Effector CD4-positive, alpha-beta T cell (primary cell): ENCODE results near the gene MSN.
A peak's percentile ranks its signal among the peaks of the same experiment; 100 is the strongest.
"Not testable (repeated sequence)": the region's sequence is repeated elsewhere in the genome, so short reads cannot be mapped to it uniquely, and the experiment has no call there.

Experiments used
- DNase-seq: peaks from one replicate; pipeline ENCODE4 v3.0.0-alpha.2; 2020
- total RNA-seq: gene quantifications from one replicate; lab custom pipeline; 2026; lab: John Stamatoyannopoulos, UW

Gene MSN
- 487 reads per million, percentile 98 among the genes with 10 or more reads in this experiment for total RNA-seq

DNA sequence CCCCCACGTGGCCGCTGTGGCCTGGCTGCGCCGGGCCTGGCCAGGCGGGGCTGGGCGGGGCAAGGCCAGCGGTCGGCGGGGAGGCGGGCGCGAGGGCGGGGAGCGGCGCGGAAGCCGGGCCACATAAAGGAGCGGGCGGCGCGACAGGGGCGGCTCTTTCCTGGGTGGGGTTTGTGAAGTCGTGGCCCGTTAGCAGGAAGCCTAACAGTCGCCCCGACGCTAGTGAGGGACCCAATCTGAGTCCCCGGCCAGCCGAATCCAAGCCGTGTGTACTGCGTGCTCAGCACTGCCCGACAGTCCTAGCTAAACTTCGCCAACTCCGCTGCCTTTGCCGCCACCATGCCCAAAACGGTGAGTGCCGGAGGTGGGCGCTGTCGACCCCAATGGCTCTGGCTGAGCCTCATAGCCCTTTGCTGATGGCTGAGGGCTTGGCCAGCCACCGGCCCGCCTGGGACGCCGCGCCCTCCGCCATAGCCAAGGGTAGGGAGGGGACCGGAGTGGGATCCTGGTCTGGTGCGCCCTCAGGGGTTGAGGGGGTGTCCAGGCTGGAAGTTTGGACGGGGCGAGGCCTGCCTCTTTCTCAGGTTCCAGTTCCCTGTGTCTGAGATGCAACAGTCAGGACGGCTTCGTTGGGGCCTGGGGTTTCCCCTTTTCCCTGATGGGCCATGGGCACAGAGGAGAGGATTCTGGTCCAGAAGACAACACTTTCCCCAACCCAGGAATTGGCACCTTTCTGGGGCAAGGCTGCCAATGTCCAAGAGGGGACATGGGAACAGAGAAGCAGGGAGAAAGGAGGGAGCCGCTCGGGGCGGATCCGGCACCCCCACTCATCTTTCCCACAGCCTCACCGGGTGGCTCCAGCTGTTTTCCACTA is at the start of gene MSN:
MSN (plus strand) TSS at position 152 of the 874 bp plus-strand sequence; CDS start at position 340, 188 bp downstream.
- DNase-seq = peak; percentile 61

DNA sequence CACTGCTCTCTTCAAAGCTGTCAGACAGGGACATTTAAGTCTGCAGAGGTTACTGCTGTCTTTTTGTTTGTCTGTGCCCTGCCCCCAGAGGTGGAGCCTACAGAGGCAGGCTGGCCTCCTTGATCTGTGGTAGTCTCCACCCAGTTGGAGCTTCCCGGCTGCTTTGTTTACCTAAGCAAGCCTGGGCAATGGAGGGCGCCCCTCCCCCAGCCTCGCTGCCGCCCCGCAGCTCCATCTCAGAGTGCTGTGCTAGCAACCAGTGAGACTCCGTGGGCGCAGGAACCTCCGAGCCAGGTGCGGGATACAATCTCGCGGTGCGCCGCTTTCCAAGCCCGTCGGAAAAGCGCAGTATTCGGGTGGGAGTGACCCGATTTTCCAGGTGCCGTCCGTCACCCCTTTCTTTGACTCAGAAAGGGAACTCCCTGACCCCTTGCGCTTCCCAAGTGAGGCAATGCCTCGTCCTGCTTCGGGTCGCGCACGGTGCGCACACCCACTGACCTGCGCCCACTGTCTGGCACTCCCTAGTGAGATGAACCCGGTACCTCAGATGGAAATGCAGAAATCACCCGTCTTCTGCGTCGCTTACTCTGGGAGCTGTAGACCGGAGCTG is 47.3 kb upstream of the MSN start:
- not testable (repeated sequence) for DNase-seq

DNA sequence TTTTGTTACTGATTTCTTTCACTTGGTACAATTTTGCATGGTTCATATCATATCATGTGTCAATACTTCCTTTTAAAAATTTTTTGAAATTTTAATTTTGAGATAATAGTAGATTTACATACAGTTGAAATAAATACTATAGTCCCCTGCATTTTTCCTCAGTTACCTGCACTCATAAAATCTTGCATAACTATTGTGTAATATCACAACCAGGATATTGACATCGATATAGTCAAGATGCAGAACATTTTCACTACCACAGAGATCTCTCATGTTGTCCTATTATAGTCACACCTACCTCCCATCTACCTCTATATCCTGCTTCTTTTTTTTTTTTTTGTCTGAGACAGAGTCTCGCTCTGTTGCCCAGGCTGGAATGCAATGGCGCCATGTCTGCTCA is 36.7 kb upstream of the MSN start:
- no peak for DNase-seq

DNA sequence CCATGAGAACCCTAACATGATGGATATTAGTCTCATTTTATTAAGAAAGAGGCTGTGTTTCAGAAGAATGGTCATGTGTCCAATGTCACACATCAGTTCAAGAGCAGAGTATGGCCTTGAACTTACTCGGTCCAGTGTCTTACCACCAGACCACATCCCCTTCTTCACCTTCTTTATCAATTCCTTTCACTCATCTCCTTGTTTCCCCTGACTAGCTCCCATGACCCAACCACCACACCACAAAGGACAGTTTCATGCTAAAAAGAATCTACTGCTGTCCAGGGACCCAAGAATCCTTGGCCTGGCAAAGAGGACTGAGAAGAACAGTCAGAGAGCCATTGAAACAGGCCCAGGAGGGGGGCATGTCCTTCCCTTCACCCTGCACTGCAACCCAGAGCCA is 33.6 kb upstream of the MSN start:
- DNase-seq = no peak

DNA sequence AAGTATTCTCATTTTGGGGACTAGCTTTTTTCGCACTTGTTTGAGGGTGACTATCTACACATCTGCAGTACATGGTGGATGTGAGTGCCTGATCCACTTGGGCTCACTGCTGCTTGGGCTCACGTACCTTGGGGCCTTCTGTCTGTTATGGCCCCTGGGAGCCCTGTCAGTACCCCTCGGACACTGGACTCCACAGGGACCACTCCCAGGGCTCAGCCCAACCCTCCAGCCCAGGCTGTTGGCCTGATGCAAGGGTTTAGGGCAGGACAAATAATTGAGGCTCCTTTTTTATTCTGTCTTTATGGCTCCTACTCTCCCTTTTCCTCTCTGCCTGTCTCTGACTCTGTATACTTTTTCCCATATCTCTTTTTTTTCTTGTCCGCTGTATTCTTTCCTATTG is 32.7 kb upstream of the MSN start:
- DNase-seq = no peak

DNA sequence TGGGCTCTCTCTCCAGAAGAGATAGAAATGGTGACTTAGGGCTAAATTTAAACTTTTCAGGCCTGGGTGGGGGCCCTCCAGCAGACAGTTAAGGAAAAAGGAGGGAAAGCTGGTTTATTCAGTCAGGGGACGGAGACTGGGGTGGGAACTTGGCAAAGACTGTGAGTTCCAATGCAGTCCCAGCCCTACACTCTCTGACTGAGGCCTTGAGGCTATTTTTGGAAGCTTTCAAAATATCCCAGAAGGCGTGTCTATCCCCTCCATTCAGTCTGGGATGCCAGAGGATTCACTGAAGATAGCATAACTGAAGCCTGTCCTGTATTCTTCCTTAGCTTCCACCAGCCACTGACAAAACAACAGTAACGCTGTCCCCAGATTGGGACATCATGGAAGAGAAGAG is 32.1 kb upstream of the MSN start:
- no peak for DNase-seq

DNA sequence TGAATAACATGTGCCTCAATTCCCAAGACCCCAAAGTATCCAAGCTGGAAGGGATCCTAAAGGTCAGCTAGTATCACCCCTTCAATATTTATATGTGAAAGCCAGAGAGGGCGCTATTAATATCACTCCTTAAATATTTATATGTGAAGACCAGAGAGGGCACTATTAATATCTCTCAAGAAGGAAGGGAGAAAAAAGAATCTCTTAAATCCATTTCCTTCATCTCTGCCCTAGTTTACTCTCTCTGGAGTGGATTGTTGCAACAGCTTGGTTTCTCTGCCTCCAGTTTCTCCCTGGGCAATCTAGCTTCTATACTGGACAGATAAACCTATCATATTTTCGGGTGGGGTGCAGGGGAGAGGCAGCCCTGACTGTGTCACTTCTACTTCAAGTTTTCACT is 31.6 kb upstream of the MSN start:
- DNase-seq = no peak

DNA sequence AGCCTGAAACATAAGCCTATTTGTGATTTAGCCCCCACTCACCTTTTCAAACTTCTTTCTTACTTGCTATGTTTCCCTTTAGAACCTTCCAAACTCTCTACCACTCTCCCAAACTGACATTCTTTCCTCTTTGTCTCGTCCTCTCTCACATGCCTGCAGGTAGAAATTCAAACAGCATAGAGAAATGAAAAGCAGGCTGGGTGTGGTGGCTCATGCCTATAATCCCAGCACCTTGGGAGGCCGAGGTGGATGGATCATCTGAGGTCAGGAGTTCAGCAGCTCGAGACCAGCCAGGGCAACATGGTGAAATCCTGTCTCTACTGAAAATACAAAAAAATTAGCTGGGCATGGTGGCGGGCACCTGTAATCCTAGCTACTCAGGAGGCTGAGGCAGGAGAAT is 31.2 kb upstream of the MSN start:
- not testable (repeated sequence) for DNase-seq

DNA sequence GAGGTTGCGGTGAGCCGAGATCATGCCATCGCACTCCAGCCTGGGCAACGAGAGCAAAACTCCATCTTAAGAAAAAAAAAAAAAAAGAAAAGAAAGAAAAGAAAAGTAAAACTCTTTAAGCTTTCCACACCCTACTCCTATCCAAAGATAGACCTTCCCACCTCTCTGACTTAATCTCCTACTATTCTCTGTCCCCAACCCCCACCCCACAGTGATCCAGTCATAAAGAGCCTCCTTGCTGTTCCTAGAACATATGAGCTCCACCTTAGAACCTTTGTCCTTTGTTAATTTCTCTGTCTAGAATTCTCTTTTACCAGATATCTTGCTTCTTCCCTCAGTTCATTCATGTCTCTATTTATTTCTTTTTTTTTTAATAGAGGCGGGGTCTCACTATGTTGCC is 30.1 kb upstream of the MSN start:
- DNase-seq = no peak

DNA sequence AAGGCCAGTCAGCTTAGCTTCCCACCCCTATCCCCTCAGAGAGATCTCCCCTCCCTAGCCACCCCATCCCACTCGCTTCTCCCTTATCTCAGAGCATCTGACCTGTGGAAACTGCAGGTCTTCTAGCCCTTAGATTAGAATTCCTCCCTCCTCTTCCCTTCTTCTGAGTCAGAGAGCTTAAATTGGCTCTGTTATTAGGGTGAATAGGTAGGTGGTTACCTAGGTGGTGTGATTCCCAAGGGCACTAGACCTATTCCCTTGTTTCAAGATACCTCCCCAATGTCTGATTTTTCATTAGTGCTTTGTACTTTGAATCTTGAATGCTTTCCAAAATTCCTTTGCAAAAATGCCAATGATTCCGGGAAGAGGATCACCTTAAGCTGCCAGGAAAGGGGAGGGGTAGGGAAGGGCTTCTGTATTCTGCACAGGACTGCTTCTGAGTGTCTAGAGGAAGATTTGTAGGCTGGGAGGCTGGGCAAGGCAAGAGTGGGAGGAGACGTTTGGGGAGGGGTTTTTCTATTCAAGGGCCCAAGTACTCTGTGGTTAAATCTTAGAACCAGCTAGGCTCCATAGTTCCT is 24.5 kb upstream of the MSN start:
- DNase-seq = no peak

DNA sequence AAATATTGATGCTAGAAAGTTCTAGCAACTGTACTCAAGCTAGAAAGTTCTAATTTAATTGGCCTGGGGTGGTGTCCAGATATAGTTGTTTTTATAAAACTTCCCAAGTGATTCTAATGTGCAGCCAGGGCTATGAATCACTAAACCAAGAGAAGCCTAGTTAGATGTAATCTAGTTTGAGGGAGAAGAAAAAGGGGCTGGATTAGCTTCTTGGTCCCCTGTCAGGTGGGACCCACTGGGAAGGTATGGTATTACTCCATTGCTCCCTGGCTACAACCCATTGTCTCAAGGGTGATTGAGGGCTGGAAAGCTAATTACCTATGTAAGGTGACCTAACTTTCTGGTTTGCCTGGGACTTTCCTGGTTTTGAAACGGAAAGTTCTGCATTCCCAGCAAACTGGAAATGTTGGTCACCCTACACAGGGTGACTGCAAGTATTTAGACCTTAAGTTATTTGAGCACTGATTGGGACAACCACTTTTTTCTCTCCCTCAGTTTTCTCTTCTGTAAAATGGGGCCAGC is 23.9 kb upstream of the MSN start:
- DNase-seq = no peak

DNA sequence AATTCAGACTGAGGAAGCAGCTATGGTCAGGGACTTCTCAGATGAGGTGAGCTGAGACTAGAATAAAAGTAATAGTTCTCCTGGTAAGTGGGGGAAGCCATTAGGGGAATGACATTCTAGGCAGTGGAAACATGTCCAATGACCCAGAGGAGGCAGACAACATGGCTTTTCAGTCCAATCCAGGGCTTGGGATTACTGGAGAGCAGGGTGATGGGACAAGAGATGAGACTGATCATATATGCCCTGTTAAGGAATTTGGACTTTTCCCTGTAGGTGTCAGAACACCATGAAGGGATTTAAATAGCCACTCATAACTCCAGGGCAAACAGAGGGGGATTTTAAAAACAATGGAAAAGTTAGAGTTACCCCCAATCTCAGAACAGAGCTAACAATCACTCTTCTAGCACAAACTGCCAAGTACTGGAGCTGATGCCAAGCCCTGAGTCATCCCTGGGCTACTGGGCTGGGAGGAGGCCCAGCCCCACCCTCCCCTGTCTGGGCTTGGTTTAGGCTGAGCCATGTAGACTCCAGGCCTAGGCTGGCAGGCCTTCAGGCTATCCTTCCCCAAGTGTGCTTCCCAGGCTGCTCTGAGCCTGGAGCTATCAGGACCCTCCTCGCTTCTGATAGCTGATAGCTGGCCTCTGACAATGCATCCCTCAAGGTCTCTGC is 22.7 kb upstream of the MSN start:
- no peak for DNase-seq

DNA sequence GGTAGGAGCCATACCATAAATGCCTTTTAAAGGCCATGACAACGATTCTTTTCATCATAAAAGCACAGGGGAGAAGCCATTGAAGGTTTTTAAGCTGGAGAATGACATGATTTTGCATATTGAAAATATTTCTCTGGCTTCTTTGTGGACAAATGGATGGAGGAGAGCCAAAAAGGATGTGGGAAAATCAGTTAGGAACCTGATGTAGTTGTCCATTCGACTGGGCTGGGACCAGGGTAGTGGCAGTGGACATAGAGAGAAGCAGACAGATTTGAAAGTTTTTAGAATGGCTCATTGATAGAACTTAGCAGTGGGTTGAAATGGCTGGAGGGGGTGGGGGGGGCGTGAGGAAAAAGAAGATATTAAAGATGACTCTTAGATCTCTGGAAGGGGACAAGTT is 19.7 kb upstream of the MSN start:
- no peak for DNase-seq

DNA sequence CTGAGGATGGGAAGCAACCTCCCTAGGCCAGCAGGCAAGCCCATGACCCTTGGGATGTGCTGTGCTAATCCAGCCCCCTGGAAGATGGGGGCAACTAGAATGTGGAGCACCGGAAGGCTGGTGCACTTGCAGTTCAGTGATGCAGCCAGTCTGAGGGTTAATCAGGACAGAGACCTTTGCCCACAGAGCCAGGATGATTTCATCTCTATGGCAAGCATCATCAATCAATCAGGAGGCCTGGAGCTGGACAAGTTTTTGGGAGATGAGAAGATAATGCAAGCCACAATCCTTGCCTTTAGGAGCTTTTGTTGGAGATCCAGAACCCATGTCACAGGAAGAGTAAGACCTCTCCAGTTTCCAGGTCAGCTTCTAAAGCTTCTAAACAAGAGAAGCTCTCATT is 15.4 kb upstream of the MSN start:
- no peak for DNase-seq

DNA sequence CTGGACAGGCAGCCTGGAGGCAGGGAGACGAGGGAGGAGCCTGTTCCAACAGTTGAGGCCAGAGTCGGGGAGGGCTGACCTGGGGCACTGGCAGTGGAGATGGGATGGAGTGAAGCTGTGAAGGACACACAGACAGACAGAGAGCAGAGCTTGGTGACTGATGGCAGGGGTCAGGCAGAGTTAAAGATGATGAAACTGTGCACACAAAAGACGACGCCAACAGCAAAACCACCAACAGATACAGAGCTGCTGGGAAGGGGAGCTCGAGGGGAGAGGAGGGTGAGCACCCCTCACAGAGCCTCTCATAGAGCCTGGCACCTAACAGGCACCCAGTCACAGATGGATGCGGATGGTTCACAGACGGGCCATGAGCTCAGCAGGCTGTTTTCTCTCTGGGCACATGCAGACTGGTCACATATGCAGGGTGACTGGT is 10.4 kb upstream of the MSN start:
- DNase-seq = not testable (repeated sequence)

DNA sequence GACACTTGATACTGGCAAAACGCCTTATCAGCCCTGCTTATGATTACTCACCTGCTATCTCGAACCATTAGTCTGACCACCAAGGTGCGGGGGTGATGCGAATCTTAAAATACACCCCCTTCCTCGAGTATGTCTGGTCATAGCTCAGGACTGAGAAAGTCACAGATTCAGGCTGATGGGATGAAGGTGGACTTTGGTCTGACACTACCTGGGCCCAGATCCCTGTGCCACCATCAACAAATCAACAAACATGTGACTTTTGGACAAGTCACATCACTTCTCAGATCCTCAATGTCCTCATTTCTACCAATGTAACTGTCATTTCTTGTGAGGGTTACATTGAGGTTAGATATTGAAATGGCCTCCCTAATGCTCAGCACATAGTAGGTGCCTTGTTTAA is 9.8 kb upstream of the MSN start:
- no peak for DNase-seq

DNA sequence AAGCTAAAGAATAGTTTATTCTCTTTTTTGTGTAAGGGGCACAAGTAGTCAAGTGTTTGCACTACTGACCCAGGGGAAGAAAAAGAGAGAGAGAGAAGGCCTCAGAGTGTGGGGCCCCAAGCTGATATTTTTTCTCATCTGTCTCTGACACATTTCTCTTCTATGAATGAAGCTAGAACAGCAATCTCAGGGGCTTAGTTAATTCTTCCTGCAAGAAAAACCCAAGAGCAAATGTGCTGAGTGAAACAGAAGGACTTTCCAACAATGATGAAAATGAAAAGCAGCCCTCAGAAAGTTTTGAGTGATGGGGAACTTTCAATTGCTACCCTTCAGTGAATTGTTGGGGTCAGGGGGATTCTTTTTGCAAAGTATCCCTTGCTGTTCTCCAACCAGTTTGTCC is 9.2 kb upstream of the MSN start:
- DNase-seq = no peak

DNA sequence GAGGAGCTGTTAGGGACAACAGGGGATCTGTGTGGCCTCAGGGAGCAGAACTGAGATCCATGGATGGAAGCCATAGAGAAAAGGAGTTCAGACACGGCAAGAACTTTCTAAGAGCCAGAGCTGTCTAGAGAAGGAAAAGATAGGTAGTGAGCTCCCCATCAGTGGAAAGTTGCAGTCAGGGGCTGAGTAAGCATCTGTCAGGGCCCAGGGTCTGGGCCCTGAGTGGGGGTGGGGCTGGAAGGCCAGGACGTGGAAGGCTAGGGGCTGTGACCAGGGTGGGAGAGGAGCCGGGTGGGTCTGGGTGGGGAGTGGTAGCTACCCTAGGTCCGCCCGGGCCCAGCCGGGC is 324 bp upstream of the MSN start:
- DNase-seq = no peak

DNA sequence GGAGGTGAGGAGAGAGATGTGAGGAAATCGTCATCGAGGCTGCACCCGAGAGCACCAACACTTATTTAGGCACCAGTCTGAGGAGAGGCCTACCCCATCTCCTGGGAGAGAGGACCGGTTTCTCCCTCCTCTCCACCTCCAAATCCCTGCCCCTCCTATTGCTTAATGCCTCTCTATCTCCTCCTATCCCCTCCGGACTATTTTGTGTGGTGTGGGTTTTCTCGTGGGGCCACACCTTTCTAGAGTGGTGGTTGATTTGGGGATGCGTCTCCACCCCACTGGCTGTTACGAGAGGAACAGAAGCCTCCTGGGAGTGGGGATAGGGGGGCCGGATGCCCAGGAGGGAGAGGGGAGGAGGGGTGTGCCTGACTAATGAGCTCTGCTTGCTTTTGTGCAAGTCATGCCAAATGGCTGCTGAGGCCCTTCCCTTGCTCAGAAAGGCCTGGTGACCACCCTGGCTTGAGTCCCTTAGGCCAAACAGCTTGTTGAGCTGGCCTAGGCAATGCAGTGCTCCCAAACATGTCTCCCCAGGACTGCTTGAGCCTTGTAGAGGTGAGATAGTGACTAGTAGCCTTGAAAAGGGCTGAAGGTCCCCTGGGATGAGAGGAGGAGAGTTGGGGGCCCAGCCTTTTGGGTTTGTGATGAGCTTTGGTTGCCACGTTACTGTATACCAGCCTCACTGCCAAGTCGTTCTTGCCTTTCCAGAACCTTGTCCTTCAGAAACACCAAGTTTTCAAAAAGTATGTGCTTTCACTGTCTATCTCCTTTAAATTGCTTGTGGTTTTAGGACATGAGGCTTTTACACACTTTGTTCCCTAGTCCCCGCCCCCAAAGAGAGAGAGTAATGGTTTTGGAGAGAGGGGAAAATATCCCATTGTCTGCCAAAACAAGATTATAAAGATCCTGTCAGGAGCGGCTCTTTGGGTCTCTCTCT is 1.2 kb downstream of the MSN start:
- DNase-seq = peak; percentile 47

DNA sequence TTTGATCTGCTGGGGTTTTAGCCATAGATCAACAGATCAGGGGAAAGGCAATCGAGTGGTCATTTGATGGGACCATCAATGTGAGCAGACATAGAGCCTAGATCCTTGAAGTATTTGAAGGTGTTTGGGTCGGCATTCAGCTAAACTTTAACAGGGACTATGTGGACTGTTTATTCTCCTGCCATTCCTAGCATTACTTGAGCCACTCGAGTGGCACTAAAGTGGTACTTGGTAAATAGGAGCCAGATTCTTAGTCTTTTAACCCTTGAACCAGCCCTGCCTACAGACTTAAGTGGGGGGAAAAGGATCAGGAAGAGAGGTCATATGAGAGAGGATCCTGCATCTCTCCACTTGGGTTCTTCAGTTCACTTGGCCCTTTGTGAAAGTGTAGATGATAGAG is 3.8 kb downstream of the MSN start:
- DNase-seq = no peak

DNA sequence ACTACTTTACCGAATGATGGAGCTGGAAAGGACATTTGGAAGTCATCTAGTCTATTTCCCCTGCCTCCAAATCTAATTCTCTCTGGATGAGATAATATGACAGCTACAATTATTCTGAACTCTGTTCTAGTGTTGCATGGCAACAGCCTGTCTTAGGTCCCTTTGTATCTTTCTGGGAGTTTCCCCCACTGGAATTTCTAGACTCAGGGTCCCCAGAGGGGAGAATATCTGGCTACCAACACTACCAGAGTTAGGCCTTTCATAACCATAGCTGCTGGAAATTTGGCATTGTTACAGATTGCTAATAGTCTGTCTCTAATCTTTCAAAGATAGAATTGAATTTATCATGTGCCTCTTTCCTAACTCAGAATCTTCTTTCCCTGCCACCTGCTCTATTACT is 4.5 kb downstream of the MSN start:
- no peak for DNase-seq

DNA sequence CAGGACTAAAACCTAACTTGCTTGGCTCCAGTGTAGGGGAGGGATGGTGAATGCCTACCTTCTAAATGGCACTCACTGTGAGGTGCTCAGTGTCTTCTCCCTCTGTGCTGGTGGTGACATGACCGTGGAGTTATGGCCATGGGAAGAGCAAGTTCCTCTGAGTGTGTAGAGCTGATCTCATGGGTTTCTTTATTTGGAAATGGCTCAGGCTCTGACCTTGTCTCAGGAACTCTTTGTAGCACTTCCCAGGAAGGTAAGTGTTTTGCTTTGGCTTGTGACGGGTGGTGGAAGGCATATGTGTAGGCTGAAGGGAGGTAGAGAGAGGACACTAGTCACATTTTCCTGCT is 6.4 kb downstream of the MSN start:
- no peak for DNase-seq
